Vagina (tissue), 2 donors: ENCODE data around the gene UNC50. TPM values are rescaled to one million over a fixed set of nuclear protein-coding genes. Genes with fewer than 3 reads are reported as not detected.
A peak's percentile ranks its signal among the peaks of the same experiment; 100 is the strongest.

Experiments used
- DNase-seq, 2 donors: peaks; one replicate each; pipeline ENCODE4 v3.0.0-alpha.2; 2017; ENCODE audit errors: extremely low spot score in 2 of 2
- H3K27ac ChIP-seq: fragments of 200-600 bp; sonication (generic); one replicate; pipeline ENCODE4 v1.5.1; 2019
- H3K27me3 ChIP-seq: fragments of 200-600 bp; sonication (generic); one replicate; pipeline ENCODE4 v1.5.1; 2019
- H3K36me3 ChIP-seq, 2 donors: fragments of 200-600 bp; sonication (generic); one replicate each; pipeline ENCODE4 v1.5.1; 2017 to 2019
- H3K4me1 ChIP-seq: fragments of 200-600 bp; sonication (generic); one replicate; pipeline ENCODE4 v1.5.1; 2019
- H3K4me3 ChIP-seq, 2 donors: fragments of 200-600 bp; sonication (generic); 1 replicate in 1 of 2; 2 replicates in 1 of 2; pipeline ENCODE4 v1.5.1; 2016 to 2019
- H3K9me3 ChIP-seq: fragments of 200-600 bp; sonication (generic); one replicate; pipeline ENCODE4 v1.5.1; 2019
- POLR2A ChIP-seq, 2 donors: fragments of 450-650 bp; IDR thresholded peaks; one replicate each; pipeline ENCODE4 v1.6.1; 2017; ENCODE audit warnings: antibody characterized with exemption in 2 of 2, mild to moderate bottlenecking in 2 of 2, moderate library complexity in 2 of 2
- POLR2AphosphoS5 ChIP-seq, 2 donors: sonication (generic); formaldehyde crosslinking; IDR thresholded peaks; one replicate each; pipeline ENCODE4 v1.9.0; 2017; ENCODE audit warnings: antibody characterized with exemption in 2 of 2, mild to moderate bottlenecking in 2 of 2, low read depth in 1 of 2; ENCODE audit not compliant: insufficient read depth in 1 of 2
- intact Hi-C: fragments of 100-400 bp; cut with DNase I; formaldehyde crosslinking; loops from one replicate; pipeline ENCODE4 v1.15.1; 2023
- total RNA-seq: library from RNA; depleted of rRNA; stranded (reverse); fragments of >200 nt; gene quantifications from one replicate; pipeline ENCODE4 v1.2.3, GENCODE V29; 2016
- TF ChIP-seq, protein P1 (sequence below), 3 experiments: fragments of 450-650 bp in 2 of 3; fragments of 200-600 bp in 1 of 3; sonication (generic) in 1 of 3; IDR thresholded peaks; one replicate each; pipeline ENCODE4 v1.5.1; 2017 to 2019; ENCODE audit warnings: antibody characterized with exemption in 3 of 3, mild to moderate bottlenecking in 2 of 3, moderate library complexity in 2 of 3

UNC50 gene
- total RNA-seq, 1 donor from 2014 or later = 25.8 TPM

DNA sequence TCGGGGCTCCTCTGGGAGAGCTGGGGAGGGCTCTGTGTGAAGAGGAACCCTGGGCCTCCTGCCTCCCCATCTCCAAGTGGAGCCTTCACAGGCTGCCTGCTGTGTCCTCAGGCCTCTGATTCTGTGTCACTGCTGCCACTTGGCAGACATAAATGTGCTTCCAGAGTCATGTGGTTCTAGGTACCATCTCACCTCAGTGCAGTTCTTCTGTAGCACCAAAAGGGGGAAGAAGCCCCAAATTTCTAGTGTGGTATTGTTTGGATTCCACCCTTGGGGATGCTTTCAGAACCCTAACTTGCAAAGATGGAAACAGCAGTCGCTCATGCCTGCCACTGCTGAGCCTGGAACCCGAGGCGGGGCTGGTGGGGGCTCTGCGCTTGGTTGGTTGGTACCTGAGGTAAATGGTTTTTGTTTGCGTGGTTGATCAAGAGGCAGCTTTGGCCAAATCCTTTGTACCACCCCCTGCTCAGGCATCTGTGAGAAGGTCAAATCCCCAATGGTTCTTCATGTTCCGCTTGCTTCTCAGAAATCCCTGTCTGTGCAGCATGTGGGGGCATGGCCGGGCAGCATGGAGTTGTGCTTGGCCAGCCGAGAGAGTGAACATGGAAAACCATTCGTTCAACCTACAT lies 27.6 kb upstream of the UNC50 start:
- H3K9me3 ChIP-seq = no peaks in the 10 kb centered on the region
- no peak overlapping the region for H3K27ac ChIP-seq
- no peak for TF ChIP-seq POLR2A (IDR thresholded peaks at IDR 0.05)
- H3K36me3 ChIP-seq = peaks cover 0 to 29% of the 10 kb centered on the region in 2 donors
- peak in 1 of 2 donors; percentile 70 for DNase-seq
- no peak overlapping the region for H3K4me3 ChIP-seq
- no peaks in the 10 kb centered on the region for H3K4me1 ChIP-seq
- H3K27me3 ChIP-seq = no peaks in the 10 kb centered on the region
- intact Hi-C loops = no loop called here

DNA sequence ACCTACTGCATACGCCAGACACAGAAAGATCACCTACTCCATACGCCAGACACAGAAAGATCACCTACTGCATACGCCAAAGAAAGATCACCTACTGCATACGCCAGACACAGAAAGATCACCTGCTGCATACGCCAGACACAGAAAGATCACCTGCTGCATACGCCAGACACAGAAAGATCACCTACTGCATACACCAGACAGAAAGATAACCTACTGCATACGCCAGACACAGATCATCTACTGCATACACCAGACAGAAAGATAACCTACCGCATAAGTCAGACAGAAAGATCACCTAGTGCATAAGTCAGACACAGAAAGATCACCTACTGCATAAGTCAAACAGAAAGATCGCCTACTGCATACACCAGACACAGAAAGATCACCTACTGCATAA lies 25.9 kb upstream of the UNC50 start:
- Histone ChIP-seq H3K36me3 (peaks cover 0 to 23% of the 10 kb centered on the region in 2 donors), H3K4me1 (no peaks in the 10 kb centered on the region), H3K4me3 (no peak overlapping the region), H3K27me3 (no peaks in the 10 kb centered on the region), H3K9me3 (no peaks in the 10 kb centered on the region), H3K27ac (no peak overlapping the region)
- peak in 1 of 2 donors; percentile 18 for DNase-seq
- intact Hi-C loops = no loop called here
- no peak for TF ChIP-seq POLR2A (IDR thresholded peaks at IDR 0.05)
- no peak for TF ChIP-seq POLR2AphosphoS5 (IDR thresholded peaks at IDR 0.05; ENCODE audit: insufficient read depth in 1 of 2, low read depth in 1 of 2)
- TF ChIP-seq, protein P1, sequence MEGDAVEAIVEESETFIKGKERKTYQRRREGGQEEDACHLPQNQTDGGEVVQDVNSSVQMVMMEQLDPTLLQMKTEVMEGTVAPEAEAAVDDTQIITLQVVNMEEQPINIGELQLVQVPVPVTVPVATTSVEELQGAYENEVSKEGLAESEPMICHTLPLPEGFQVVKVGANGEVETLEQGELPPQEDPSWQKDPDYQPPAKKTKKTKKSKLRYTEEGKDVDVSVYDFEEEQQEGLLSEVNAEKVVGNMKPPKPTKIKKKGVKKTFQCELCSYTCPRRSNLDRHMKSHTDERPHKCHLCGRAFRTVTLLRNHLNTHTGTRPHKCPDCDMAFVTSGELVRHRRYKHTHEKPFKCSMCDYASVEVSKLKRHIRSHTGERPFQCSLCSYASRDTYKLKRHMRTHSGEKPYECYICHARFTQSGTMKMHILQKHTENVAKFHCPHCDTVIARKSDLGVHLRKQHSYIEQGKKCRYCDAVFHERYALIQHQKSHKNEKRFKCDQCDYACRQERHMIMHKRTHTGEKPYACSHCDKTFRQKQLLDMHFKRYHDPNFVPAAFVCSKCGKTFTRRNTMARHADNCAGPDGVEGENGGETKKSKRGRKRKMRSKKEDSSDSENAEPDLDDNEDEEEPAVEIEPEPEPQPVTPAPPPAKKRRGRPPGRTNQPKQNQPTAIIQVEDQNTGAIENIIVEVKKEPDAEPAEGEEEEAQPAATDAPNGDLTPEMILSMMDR (IDR thresholded peaks at IDR 0.05) = no peak

DNA sequence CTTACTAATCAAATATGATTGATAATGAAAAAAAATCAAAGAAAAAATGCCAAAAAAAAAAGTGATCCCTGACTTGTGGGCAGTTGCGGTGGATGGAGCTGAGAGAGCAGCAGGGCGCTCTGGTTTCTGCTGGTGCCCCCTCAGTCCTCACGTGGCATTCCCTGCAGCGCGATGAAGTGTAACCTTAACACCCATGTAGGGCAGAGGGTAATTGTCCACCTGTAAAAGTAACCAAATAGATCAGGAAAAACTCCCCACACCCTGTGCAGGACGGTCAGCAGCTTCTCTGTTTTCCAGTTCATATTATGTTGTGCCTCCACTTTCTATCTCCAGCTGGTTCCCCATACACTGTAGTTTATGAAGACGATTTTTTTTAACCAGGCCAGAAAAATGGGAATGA lies 25.1 kb upstream of the UNC50 start:
- H3K27me3 ChIP-seq = no peaks in the 10 kb centered on the region
- H3K9me3 ChIP-seq = no peaks in the 10 kb centered on the region
- H3K27ac ChIP-seq = no peak overlapping the region
- peaks cover 0 to 20% of the 10 kb centered on the region in 2 donors for H3K36me3 ChIP-seq
- no peak overlapping the region for H3K4me3 ChIP-seq
- DNase-seq = no peak
- TF ChIP-seq, protein P1 (IDR thresholded peaks at IDR 0.05) = no peak
- TF ChIP-seq POLR2A (IDR thresholded peaks at IDR 0.05) = no peak
- TF ChIP-seq POLR2AphosphoS5 (IDR thresholded peaks at IDR 0.05; ENCODE audit: insufficient read depth in 1 of 2, low read depth in 1 of 2) = no peak
- no peaks in the 10 kb centered on the region for H3K4me1 ChIP-seq
- intact Hi-C loops = no loop called here

DNA sequence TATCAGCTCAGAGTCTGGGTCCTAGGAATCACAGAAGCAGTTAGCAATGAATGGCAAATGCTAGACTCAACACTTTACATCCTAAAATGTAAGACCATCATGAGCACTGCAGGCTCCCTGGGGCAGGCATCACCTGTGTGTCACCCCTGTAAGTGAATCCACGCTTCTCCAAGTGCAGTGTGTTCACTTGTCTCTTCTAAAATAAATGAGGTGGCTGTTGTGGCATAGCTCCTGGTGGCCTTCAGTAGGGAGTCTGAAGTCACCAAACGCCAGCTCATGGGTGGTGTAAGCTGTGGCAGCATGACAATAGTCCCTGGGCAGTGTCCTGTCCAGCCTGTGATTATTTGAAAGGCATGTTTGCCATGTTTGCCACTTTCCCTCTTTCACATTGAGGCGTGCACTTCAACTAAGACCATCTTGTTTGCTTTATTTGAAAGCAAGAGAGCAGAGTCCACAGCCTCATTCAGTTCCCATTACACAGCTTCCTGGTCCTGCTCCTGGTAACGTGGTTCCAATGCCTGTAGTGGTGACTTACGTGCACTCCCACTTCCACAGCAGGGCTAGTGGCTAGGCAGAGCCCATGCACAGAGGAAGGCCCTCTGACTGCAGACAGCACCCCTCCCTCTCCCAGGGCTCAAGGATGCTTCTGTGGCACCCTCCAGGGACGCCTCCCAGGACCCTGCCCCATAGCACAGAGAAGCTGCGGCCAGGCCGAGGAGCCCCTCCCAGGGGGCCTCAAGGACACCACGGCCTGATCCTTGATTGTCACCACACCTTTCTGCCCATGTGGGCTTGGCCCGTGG lies 24.4 kb upstream of the UNC50 start:
- intact Hi-C loops = no loop called here
- TF ChIP-seq, protein P1 (IDR thresholded peaks at IDR 0.05) = no peak
- no peak for TF ChIP-seq POLR2A (IDR thresholded peaks at IDR 0.05)
- no peak for TF ChIP-seq POLR2AphosphoS5 (IDR thresholded peaks at IDR 0.05; ENCODE audit: insufficient read depth in 1 of 2, low read depth in 1 of 2)
- Histone ChIP-seq H3K27ac (no peak overlapping the region), H3K4me1 (no peaks in the 10 kb centered on the region), H3K27me3 (no peaks in the 10 kb centered on the region), H3K4me3 (no peak overlapping the region), H3K36me3 (peaks cover 0 to 20% of the 10 kb centered on the region in 2 donors), H3K9me3 (no peaks in the 10 kb centered on the region)
- peak; percentile 54 to 61 for DNase-seq

DNA sequence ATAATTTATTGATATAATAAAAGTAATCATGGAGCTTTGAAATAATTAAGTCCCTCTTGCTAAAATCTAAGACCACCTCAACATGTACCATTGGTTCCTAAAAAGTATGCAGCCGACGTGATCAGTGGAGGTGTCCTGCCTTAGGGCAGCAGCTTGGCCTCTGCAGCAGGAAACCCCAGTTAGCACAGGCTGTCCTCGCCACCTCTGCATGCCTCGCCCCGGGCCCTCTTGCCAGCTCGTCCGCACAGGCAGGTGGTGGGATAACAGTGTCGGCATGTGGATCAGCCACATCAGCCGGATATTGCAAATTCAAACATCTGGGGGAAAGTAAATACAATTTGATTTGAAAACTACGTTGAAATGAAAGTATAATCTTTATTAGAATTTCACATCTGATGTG lies 23.0 kb upstream of the UNC50 start:
- peaks cover 0 to 20% of the 10 kb centered on the region in 2 donors for H3K36me3 ChIP-seq
- intact Hi-C loops = no loop called here
- peak in 1 of 2 donors; percentile 62 for DNase-seq

More for the DNA sequence above, 23.0 kb upstream of the UNC50 start:
- no peaks in the 10 kb centered on the region for H3K9me3 ChIP-seq
- H3K4me1 ChIP-seq = no peaks in the 10 kb centered on the region
- TF ChIP-seq POLR2AphosphoS5 (IDR thresholded peaks at IDR 0.05; ENCODE audit: insufficient read depth in 1 of 2, low read depth in 1 of 2) = no peak
- TF ChIP-seq, protein P1 (IDR thresholded peaks at IDR 0.05) = no peak
- no peaks in the 10 kb centered on the region for H3K27me3 ChIP-seq
- H3K4me3 ChIP-seq = no peak overlapping the region
- H3K27ac ChIP-seq = no peak overlapping the region
